ENCODE measurements around the gene PTCHD4. TPM values are rescaled to one million over a fixed set of nuclear protein-coding genes. Genes with fewer than 3 reads are reported as not detected.

The PTCHD4 gene
- total RNA-seq, 1 donor = 4.7 TPM

DNA sequence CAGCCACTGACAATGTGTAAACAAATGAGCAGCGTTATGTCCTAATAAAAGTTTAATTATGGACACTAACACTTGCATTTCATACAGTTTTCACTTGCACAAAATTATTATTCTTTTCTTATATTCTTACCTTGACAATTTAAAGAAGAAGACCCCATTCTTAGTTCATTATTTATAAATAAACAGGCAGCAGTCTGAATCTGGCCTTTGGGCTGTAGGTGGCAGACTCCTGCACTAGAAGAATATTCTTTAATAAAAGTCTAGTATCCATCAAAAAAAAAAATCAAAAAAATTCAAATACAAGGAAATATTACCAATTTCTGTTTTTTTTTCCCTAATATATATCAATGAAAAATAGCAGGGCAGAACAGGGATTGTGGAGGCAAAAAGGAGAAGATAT is 24.8 kb downstream of the PTCHD4 start:
- TF ChIP-seq CTCF (IDR thresholded peaks at IDR 0.05; ENCODE audit: insufficient read depth, low read depth, low read length) = peak; percentile 37
- H3K4me3 ChIP-seq (ENCODE audit: low read depth, low read length) = no peak overlapping the region
- DNase-seq (ENCODE audit: low read depth) = no peak

DNA sequence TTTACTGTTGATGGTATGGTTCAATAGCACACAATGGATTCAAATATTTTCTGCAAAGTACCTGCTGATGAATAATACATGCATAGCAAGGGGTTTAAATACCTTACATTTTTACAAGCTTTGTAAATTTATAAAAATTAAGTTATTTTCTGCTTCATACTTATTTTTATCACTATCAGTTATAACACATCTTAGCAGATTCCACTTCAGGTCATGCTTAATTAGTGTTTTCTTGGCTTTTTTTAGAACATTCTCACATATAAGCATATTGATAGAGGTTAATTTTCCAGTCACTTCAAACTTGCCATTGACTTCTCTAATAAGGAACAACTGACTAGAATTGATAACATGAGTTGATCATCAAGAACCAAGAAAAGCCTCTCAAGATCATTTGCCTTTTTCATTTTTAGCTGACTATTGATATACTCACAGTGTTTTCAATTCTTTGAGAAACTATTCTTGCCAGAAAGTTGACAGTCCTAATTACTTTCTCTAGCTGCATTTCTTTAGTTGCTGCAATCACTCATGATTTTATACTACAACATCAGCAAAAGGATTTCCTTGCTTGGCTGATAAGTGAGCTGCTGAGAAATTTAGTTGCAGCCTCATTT is 25.8 kb downstream of the PTCHD4 start:
- no peak for DNase-seq (ENCODE audit: low read depth)
- no peak overlapping the region for H3K4me3 ChIP-seq (ENCODE audit: low read depth, low read length)
- TF ChIP-seq CTCF (IDR thresholded peaks at IDR 0.05; ENCODE audit: insufficient read depth, low read depth, low read length) = no peak

DNA sequence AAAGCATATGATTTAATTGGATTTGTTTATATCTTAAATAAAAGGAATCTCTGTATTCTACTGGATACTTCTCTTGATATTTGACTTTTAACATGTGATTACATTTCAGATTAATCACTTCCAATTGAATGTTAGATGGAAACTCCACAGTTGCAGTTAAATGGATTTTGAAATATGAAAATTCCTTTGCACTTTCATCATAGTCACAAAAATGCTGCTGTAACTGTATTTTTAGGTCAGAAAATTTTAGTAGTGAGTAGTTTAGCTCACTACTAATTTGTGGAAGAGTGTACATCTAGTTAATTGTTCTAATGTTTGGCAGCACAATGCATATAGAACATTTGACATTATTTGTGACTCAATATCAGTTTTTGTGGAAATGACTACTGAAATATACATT is 26.8 kb downstream of the PTCHD4 start:
- TF ChIP-seq CTCF (IDR thresholded peaks at IDR 0.05; ENCODE audit: insufficient read depth, low read depth, low read length) = no peak
- DNase-seq (ENCODE audit: low read depth) = no peak

GRCh38 chr6:48080227-48081009 is 30.6 kb downstream of the PTCHD4 start:
- DNase-seq (ENCODE audit: low read depth) = no peak
- H3K4me3 ChIP-seq (ENCODE audit: low read depth, low read length) = no peak overlapping the region
- no peak for TF ChIP-seq CTCF (IDR thresholded peaks at IDR 0.05; ENCODE audit: insufficient read depth, low read depth, low read length)

More for the DNA sequence above, 26.8 kb downstream of the PTCHD4 start:
- H3K4me3 ChIP-seq (ENCODE audit: low read depth, low read length) = no peak overlapping the region

- TF ChIP-seq CTCF (IDR thresholded peaks at IDR 0.05; ENCODE audit: insufficient read depth, low read depth, low read length) = no peak
- H3K4me3 ChIP-seq (ENCODE audit: low read depth, low read length) = no peak overlapping the region
- no peak for DNase-seq (ENCODE audit: low read depth)
Observed at GRCh38 chr6:48078120-48078519, 32.9 kb downstream of the PTCHD4 start.

DNA sequence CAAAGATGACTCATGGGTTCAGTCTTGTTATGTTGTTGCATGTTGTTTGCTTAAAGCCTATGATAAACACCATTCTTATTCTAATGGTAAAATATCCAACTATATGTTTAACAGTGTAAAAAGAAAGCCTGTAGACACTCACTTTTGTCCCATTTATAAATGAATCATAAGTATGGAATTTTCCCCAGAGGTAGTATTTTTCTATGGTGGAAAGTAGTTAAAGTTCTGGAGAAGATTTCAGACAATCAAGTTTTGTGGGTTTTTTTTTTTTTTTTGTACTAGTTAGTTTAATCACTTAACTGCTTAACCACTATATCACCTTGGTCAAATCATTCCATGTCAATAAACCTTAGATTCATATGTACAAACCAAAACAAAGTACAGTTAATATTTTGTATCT is 35.8 kb downstream of the PTCHD4 start:
- TF ChIP-seq CTCF (IDR thresholded peaks at IDR 0.05; ENCODE audit: insufficient read depth, low read depth, low read length) = no peak
- DNase-seq (ENCODE audit: low read depth) = no peak

More for the DNA sequence above, 35.8 kb downstream of the PTCHD4 start:
- no peak overlapping the region for H3K4me3 ChIP-seq (ENCODE audit: low read depth, low read length)
